SK-N-SH treated with all-trans-retinoic acid at 6 μM for 48 hours (cell line): ENCODE measurements around the gene RBM44.

Source experiments
- ARNTL ChIP-seq: fragments of 450-650 bp; formaldehyde crosslinking; IDR thresholded peaks from 2 replicates; pipeline ENCODE4 v1.5.0; 2020; ENCODE audit warnings: low read depth, mild to moderate bottlenecking, moderate library complexity, borderline replicate concordance
- BACH2 ChIP-seq: fragments of 250-450 bp; sonication (Bioruptor Pico); IDR thresholded peaks from 2 replicates; pipeline ENCODE4 v1.9.0; 2021; ENCODE audit warnings: mild to moderate bottlenecking, borderline replicate concordance
- CREB5 ChIP-seq: fragments of 250-450 bp; sonication (Bioruptor Pico); IDR thresholded peaks from 2 replicates; pipeline ENCODE4 v1.5.1; 2020; ENCODE audit warnings: low read depth, mild to moderate bottlenecking, moderate library complexity
- RARB ChIP-seq: fragments of 250-450 bp; sonication (Bioruptor Pico); IDR thresholded peaks from 2 replicates; pipeline ENCODE4 v1.8.0; 2021; ENCODE audit warnings: mild to moderate bottlenecking, moderate library complexity
- TOX ChIP-seq: fragments of 250-450 bp; sonication (Bioruptor Pico); IDR thresholded peaks from 2 replicates; pipeline ENCODE4 v1.8.0; 2021; ENCODE audit warnings: mild to moderate bottlenecking, moderate library complexity, borderline replicate concordance

GRCh38 chr2:237782181-237782580, 16.4 kb upstream of the RBM44 start:
- TF ChIP-seq BACH2 (CRISPR knock-in tag) (no peak), CREB5 (CRISPR knock-in tag) (no peak), RARB (CRISPR knock-in tag) (no peak), TOX (CRISPR knock-in tag) (no peak), ARNTL (CRISPR knock-in tag) (no peak)
